Endothelial cell of umbilical vein (primary cell): ENCODE measurements around the gene TRMT2B. TPM values are rescaled to one million over a fixed set of nuclear protein-coding genes. Genes with fewer than 3 reads are reported as not detected.

Experiments used
- BruUV-seq: library from RNA; stranded (reverse); fragments of 400-500 nt; replicated peaks from 2 replicates; lab custom pipeline; 2021; lab: Mats Ljungman, UMichigan
- CTCF ChIA-PET: fragments of 300-600, 350-600 bp; sonication (Branson Sonifier 250); formaldehyde crosslinking; loops from one replicate; lab custom pipeline; 2021; ENCODE audit warnings: antibody characterized with exemption, inconsistent platforms; lab: Charles Lee
- POLR2A ChIA-PET: fragments of 300-600, 350-600 bp; sonication (Branson Sonifier 250); formaldehyde crosslinking; loops from one replicate; lab custom pipeline; 2021; ENCODE audit warnings: antibody characterized with exemption, inconsistent platforms; lab: Charles Lee
- DNase-seq: peaks from one replicate; pipeline ENCODE4 v3.0.0-alpha.2; 2011; ENCODE audit warnings: low read depth, low spot score
- FAIRE-seq: peaks from 2 replicates; lab custom pipeline; 2011; peaks lifted over from hg19 to GRCh38; lab: Jason Lieb, UNC
- H2AFZ ChIP-seq: 2 replicates; pipeline ENCODE4 v1.6.0; 2012; ENCODE audit warnings: low read depth, low read length, control low read depth, inconsistent platforms
- H3K27ac ChIP-seq: 2 replicates; pipeline ENCODE4 v1.5.1; 2011; ENCODE audit warnings: low read depth, mild to moderate bottlenecking, control low read depth, low read length, moderate library complexity; ENCODE audit not compliant: insufficient read depth
- H3K27me3 ChIP-seq, 2 experiments: 2 replicates each; pipeline versions ENCODE4 v1.6.0 to v1.6.1; 2011; ENCODE audit warnings: low read length in 2 of 2, mixed read lengths in 1 of 2; ENCODE audit not compliant: control insufficient read depth in 2 of 2, insufficient read depth in 2 of 2
- H3K36me3 ChIP-seq, 2 experiments: 2 replicates in 1 of 2; 3 replicates in 1 of 2; pipeline ENCODE4 v1.5.1; 2011; ENCODE audit warnings: low read length in 2 of 2, mild to moderate bottlenecking in 1 of 2, moderate library complexity in 1 of 2; ENCODE audit not compliant: control insufficient read depth in 2 of 2, insufficient read depth in 2 of 2; ENCODE audit errors: extremely low read depth in 1 of 2
- H3K4me1 ChIP-seq: 3 replicates; pipeline ENCODE4 v1.5.1; 2011; ENCODE audit warnings: mild to moderate bottlenecking, low read length; ENCODE audit not compliant: control insufficient read depth, insufficient read depth; ENCODE audit errors: extremely low read depth
- H3K4me2 ChIP-seq: 2 replicates; pipeline ENCODE4 v1.6.1; 2011; ENCODE audit warnings: low read length, control low read depth, mixed read lengths; ENCODE audit not compliant: insufficient read depth
- H3K4me3 ChIP-seq, 3 experiments: fragments of 200-600 bp in 1 of 3; sonication (generic), shearing (Covaris generic) in 1 of 3; replicated peaks in 1 of 3; 2 replicates each; pipeline ENCODE4 v1.5.1; 2011 to 2016; ENCODE audit warnings: control low read depth in 3 of 3, low read length in 3 of 3, mild to moderate bottlenecking in 2 of 3, inconsistent platforms in 1 of 3, low read depth in 1 of 3, moderate library complexity in 1 of 3; ENCODE audit not compliant: insufficient read depth in 1 of 3
- H3K79me2 ChIP-seq: 2 replicates; pipeline ENCODE4 v1.6.0; 2012; ENCODE audit warnings: low read length, inconsistent platforms; ENCODE audit not compliant: control insufficient read depth, insufficient read depth
- H3K9ac ChIP-seq: replicated peaks from 2 replicates; pipeline ENCODE3; 2011; ENCODE audit warnings: low read length, control low read depth; ENCODE audit not compliant: insufficient read depth; ENCODE audit errors: extremely low read depth
- H3K9me1 ChIP-seq: replicated peaks from 3 replicates; pipeline ENCODE4 v1.6.0; 2011; ENCODE audit warnings: mild to moderate bottlenecking, low read length; ENCODE audit not compliant: control insufficient read depth, insufficient read depth; ENCODE audit errors: extremely low read depth
- H3K9me3 ChIP-seq: replicated peaks from 2 replicates; pipeline ENCODE4 v1.5.1; 2012; ENCODE audit warnings: low read length, inconsistent platforms; ENCODE audit not compliant: control insufficient read depth, insufficient read depth
- H4K20me1 ChIP-seq: replicated peaks from 2 replicates; pipeline ENCODE3; 2011; ENCODE audit warnings: mild to moderate bottlenecking, low read length; ENCODE audit not compliant: control insufficient read depth, insufficient read depth; ENCODE audit errors: extremely low read depth
- CTCF ChIP-seq, 2 donors: IDR thresholded peaks; 1 replicate in 1 of 2; 2 replicates in 1 of 2; pipeline ENCODE4 v1.5.1; 2011; ENCODE audit warnings: low read length in 2 of 2, mild to moderate bottlenecking in 2 of 2, moderate library complexity in 2 of 2, control low read depth in 1 of 2, inconsistent platforms in 1 of 2, low read depth in 1 of 2; ENCODE audit not compliant: insufficient read depth in 1 of 2; ENCODE audit errors: extremely low read depth in 1 of 2
- EZH2 ChIP-seq: IDR thresholded peaks from 2 replicates; pipeline ENCODE4 v1.6.1; 2012; ENCODE audit warnings: borderline replicate concordance, low read depth, mild to moderate bottlenecking, moderate library complexity, low read length, inconsistent platforms; ENCODE audit not compliant: severe bottlenecking
- FOS ChIP-seq: IDR thresholded peaks from 2 replicates; pipeline ENCODE4 v1.6.1; 2011; ENCODE audit warnings: mild to moderate bottlenecking, low read length, moderate library complexity, borderline replicate concordance; ENCODE audit not compliant: insufficient read depth
- GATA2 ChIP-seq: IDR thresholded peaks from 2 replicates; pipeline ENCODE4 v1.7.0; 2011; ENCODE audit warnings: low read depth, mild to moderate bottlenecking, moderate library complexity, mixed read lengths, low read length; ENCODE audit not compliant: insufficient read length, insufficient read depth
- JUN ChIP-seq: IDR thresholded peaks from 2 replicates; pipeline ENCODE4 v1.6.1; 2011; ENCODE audit warnings: borderline replicate concordance, low read depth; ENCODE audit not compliant: insufficient read length, insufficient read depth
- MAX ChIP-seq: IDR thresholded peaks from 2 replicates; pipeline ENCODE4 v1.6.1; 2011; ENCODE audit not compliant: insufficient read depth, insufficient read length
- MYC ChIP-seq: IDR thresholded peaks from one replicate; pipeline ENCODE4 v1.6.1; 2011; ENCODE audit warnings: mild to moderate bottlenecking, low read depth, low read length
- POLR2A ChIP-seq: IDR thresholded peaks from 2 replicates; pipeline ENCODE4 v1.6.1; 2012; ENCODE audit warnings: low read depth, mild to moderate bottlenecking, control low read depth, low read length
- POLR2AphosphoS5 ChIP-seq: IDR thresholded peaks from 2 replicates; pipeline ENCODE4 v1.6.1; 2012; ENCODE audit warnings: low read depth, mild to moderate bottlenecking, control low read depth, low read length, moderate library complexity; ENCODE audit not compliant: insufficient read depth
- dilution Hi-C: fragments of 300-500 bp; cut with MboI; formaldehyde crosslinking; loops from one replicate; pipeline ENCODE4 v1.15.0; 2019; ENCODE audit warnings: low sequenced_read_pairs; ENCODE audit not compliant: extremely low pct_ligation_motif_present
- intact Hi-C: fragments of 100-400 bp; cut with micrococcal nuclease; formaldehyde crosslinking; loops from one replicate; pipeline ENCODE4 v1.10.0; 2022
- polyA plus RNA-seq, 4 experiments: library from polyadenylated mRNA; depleted of rRNA in 3 of 4; stranded (reverse) in 3 of 4; unstranded in 1 of 4; fragments of >200 nt; gene quantifications; 2 replicates each; pipeline versions ENCODE4 v1.2.1 to v1.2.3, GENCODE V29; 2011 to 2012; ENCODE audit warnings: missing spikeins in 1 of 4
- total RNA-seq: library from RNA; stranded (reverse); gene quantifications from 2 replicates; pipeline ENCODE4 v1.2.3, GENCODE V29; 2021

Gene TRMT2B
- total and polyA plus RNA-seq, 2 donors (not counting 3 experiments of a cell fraction or from before 2014, with no cell fraction given) = 18.3 to 21.3 TPM

- peaks cover 9% of the 10 kb centered on the region for H3K4me1 ChIP-seq
- no TSS peak for BruUV-seq
These were observed 76.7 kb downstream of the TRMT2B start for GRCh38 chrX:100975212-100975611.

More at GRCh38 chrX:100975212-100975611, 76.7 kb downstream of the TRMT2B start:
- Histone ChIP-seq H3K79me2 (no peaks in the 10 kb centered on the region), H3K9ac (no peak overlapping the region), H3K27ac (no peak overlapping the region), H2AFZ (no peak overlapping the region), H3K9me3 (no peaks in the 10 kb centered on the region), H3K27me3 (no peaks in the 10 kb centered on the region), H3K9me1 (no peaks in the 10 kb centered on the region), H3K36me3 (no peaks in the 10 kb centered on the region), H3K4me2 (no peak overlapping the region), H4K20me1 (no peaks in the 10 kb centered on the region), H3K4me3 (no peak overlapping the region)
- intact Hi-C loops = no loop called here
- CTCF ChIA-PET = no interaction called here
- FAIRE-seq (no peak), DNase-seq (no peak)
- POLR2A ChIA-PET = no interaction called here
- dilution Hi-C loops = no loop called here
- no peak for TF ChIP-seq GATA2
- no peak for TF ChIP-seq MYC
- TF ChIP-seq MAX = no peak
- no peak for TF ChIP-seq EZH2
- no peak for TF ChIP-seq POLR2AphosphoS5
- no peak for TF ChIP-seq FOS
- TF ChIP-seq JUN = no peak
- TF ChIP-seq POLR2A = no peak
- no peak for TF ChIP-seq CTCF (IDR thresholded peaks at IDR 0.05; ENCODE audit: extremely low read depth in 1 of 2, insufficient read depth in 1 of 2, low read depth in 1 of 2, low read length in 2 of 2)
